Stimulated activated CD4-positive, alpha-beta T cell treated with anti-CD3 and anti-CD28 coated beads, TNF-alpha, amount 100 ng/mL, for 24 hours (primary cell): ENCODE data around the gene SCRN1.

Experiments
- DNase-seq, 3 experiments: peaks; one replicate each; pipeline ENCODE4 v3.0.0-alpha.2; 2020; ENCODE audit warnings: low read depth in 3 of 3

The SCRN1 gene

DNA sequence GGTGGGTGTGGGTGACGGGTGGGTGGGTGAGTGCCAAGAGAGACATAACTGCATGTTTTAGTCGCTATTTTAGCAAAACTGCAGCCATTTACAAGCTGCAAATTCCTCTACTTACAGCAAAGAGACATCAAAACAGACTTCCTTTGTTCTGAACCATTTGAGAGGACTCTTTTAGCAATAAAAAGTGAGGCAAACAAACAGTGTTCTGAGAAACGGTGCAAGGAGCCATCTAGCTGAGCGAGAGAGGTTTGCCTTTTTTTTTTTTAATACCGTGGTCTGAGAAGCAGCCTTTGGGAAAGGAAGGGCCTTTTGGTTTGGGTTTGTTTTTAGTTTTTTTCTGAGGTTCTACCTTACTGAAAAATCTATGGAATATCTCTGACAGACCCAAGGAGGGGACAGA, 62.9 kb downstream of the SCRN1 start:
- no peak for DNase-seq

DNA sequence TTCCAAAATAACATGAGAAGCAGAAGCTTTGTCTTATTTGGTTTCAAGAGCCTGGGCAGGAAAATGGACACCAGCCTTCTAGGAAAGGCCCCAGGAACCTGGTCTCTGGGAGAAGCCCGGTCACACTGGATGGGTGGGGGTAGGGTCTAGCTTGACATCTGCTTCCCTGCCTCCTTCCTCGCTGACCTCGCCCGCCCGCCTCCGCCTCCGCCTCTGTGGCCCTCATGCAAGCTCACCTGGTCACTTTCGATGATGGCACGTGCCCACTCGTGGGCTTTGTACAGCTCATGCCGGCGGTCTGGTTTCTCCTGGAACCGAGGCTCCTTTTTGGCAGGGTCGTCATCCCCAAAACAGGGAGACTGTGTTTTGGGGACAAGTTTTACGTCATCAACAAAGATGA, 63.4 kb downstream of the SCRN1 start:
- DNase-seq: no peak

- DNase-seq: no peak
These were observed 64.9 kb downstream of the SCRN1 start for GRCh38 chr7:29924684-29925083.

DNA sequence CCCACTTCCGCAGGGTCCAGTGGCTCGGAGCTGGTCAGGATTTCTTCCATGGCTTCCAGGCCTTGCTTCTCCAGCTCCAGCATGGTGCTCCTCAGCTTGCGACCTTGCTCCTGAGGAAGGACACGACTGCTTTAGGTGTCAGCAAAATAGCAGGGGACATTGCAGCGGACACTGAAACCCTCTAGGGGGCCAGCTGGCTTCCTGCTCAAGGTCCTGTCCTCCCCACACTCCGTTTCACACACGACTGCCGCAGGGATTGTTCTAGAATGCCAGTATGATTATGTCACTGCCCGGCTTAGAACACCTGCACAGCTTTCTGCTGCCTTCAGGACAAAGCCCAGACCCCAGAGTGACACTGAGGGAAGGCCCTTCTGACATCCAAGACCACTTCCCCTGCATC, 65.6 kb downstream of the SCRN1 start:
- no peak for DNase-seq

DNA sequence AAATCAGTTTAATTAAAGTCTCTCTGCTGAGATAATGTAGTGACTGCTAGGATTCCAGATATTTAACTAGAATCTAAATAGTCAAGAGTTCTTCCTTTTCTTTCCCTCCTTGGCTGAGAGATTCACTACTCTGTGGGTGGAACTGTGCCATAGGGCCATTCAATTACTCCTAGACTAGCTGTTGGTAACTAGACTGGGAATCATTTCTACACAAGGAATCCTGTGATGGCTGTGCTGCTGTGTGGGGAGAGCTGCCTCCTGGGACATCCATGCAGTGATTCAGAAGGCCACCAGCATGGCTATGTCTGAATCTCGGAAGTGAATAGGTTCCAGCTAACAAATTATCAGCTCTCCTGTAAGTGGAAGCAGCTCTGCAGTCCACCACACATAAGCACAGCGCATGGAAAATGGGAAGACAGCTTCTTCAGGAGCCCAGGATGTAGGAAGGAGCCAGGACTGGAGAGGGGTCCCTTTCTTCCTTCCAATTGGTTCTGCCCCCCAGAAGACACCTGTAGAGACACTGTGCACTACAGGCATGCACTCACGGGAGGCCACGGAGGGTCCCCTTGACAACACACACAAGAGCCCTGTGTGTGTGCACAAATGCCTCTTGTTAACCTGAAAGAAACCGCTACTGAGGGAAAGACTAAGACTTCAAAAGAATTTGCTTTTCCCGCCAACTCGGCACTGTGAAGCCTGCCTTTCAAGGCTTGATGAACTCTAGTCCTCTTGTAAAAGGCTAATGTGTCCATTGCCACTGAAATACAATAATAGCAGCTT, 66.5 kb downstream of the SCRN1 start:
- DNase-seq: no peak

DNA sequence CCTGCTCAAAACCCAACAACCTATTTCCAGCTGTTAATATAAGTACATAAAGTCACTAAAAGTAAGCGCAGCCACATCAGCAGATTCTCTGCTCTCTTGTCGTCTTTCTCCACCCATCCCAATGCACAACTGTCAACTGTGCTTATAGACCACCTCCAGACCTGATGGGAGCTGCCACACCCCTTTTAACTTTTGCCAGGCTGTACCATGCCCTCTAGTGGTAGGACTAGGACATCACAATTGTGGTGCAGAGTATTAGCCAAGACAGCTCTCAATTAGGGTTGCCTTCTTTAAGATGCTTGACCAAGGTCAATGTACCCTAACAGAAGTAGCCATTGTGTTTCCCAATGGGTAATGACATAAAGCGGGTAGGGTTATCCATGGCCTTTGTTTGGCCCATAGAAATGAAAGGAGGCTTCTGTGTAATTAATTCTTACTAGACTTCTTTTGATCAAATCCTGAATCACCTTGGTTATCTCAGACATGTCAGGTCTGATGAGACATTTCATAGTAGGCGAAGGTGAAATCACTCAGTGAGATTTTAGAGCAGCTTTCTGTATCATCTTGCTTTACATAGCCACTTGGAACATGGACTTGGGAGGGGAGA, 68.1 kb downstream of the SCRN1 start:
- DNase-seq: peak in 2 of 3 experiments; percentile 4 to 10

GRCh38 chr7:29920491-29920890, 69.1 kb downstream of the SCRN1 start:
- no peak for DNase-seq

- DNase-seq: no peak
These were observed 69.8 kb downstream of the SCRN1 start for GRCh38 chr7:29919790-29920189.

- DNase-seq: no peak
These were observed 70.8 kb downstream of the SCRN1 start for GRCh38 chr7:29918850-29919249.

DNA sequence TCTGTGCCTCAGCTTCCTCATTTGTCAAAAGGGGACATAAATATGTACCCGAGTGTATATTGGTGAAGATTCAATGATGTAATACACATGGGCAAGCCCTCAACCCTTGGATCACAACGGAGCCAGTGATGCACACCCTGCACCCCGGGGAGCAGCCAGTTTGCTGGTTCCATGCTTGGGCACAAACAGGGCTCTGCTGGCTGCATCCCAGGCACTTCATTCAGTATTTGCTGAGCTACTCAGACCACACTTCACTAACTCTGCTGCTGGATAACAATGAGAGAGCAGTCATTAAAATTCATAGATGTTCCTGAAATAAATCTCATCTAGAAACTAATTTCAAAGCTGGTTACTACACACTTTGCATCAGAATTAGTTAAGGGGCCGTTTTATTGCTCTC, 72.0 kb downstream of the SCRN1 start:
- no peak for DNase-seq

DNA sequence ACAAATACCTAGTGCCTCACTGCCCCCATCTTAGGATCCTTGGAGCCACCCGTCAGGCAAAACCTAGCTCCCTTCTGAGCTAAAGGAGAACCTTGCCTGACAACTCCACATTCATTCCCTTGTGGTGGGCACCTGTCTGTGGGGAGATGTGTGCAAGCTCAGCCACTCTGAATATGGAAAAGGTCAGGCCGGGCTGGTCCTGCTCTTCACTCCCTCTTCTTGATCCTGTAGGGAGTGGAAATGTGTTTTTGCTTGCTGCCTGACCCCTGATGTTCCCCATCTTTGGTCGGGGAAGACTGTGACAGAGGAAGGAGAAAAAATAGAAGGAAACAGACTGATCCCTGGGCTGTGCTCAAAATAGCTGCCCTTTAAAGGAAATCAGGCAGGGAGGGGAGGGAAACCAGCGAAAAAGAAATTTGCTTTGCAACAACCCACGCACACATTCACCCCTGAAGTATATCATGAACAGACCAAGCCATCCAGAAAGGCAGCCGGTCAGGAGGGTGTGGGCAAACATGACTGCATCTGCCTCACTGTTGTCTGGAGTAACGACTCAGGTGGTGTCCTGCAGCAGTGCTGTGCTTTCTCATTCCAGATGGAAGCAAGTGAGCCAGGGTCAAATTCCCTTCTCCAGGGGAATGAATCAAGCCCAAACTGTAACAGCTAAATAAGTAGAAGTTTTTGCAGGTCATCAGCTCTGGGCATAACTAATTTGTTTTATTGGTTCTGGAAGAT, 74.0 kb downstream of the SCRN1 start:
- no peak for DNase-seq

GRCh38 chr7:29914180-29914579, 75.4 kb downstream of the SCRN1 start:
- no peak for DNase-seq

GRCh38 chr7:29906200-29907022, 83.2 kb downstream of the SCRN1 start:
- DNase-seq: no peak

DNA sequence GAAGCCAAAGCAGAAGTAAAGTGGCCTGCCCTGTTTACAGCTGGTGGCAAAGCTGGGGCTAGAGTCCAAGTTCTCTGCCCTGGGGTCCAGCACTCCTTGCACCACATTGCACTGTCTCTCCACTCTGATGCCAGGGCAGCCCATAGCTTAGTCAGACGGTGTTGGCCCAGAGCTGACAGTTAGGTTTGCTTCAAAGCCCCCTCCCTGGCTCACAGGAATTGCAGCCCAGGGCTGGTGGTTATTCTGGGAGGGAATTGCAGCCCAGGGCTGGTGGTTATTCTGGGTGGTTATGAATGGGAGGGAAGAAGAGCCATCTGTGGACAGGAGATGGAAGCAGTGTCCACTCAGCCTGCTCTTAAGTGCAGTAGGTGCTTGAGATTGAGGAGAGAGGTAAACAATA, 88.9 kb downstream of the SCRN1 start:
- no peak for DNase-seq

GRCh38 chr7:29898301-29898700, 91.3 kb downstream of the SCRN1 start:
- DNase-seq: no peak

- no peak for DNase-seq
These were observed 92.8 kb downstream of the SCRN1 start for GRCh38 chr7:29896685-29897411.

- no peak for DNase-seq
These were observed 94.0 kb downstream of the SCRN1 start for GRCh38 chr7:29895559-29895958.

DNA sequence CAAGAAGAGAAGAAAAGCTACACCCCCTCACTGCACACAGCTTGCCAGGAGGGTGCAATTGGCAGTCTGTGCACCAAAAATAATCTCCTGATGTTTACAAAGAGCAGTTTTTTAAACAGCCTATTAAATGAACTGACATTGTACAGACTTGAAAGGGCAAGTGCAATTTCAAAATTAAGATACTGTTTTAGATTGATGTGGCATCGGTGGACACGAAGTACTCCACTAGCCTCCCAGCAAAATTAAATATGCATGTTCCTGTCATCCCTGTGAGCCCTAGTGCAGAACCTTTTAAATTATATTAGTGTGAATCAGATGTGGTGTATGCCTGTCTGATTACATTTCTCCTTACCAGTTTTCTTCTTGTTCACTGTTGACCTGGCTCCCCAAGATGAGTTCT, 95.3 kb downstream of the SCRN1 start:
- DNase-seq: no peak

DNA sequence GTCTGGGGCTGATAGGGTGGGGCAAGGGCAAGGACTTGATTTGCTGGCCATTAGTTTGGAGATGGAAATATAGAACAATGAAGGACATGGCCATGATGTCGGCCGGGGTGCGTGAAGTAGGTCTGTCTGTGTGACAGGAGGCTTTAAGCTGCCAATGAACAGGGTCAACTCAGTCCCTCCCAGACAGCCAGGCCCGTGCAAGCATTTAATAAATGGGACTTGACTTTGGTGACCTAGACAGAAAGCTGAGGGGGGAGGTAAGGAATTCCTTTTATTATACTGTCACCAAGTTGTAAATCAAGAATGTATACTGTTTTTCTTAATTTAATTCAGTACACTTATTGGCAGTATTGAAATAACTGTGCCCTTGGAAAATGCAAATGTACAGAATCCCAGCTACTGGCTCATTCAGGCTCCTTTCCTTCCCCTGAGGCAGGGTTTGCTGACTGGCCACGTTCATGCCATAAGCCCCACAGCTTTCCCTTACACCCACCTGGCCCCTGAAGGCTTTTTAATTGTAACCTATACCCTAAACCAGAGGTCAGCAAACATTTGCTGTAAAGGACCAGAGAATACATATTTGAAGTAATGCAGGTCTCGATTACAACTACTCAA, 96.1 kb downstream of the SCRN1 start:
- DNase-seq: no peak

DNA sequence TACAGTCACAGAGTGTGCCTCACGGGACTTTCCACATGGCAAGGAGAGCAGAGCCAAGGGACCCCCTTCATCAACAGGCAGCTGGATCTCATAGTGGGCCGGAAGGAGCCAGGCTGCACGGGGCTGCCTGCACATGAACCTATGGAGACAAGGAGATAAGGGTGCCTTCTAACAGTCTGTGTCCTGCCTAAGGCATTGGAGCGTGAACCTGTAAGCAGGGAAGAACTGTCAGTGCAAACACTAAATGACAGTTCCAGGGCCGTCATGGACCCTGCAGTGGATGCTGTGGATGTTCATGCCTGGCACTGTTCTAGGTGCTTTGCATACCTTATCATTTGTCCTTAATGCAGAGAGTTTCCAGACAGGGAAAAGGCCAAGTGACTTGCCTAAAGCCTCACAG, 97.4 kb downstream of the SCRN1 start:
- DNase-seq: no peak

DNA sequence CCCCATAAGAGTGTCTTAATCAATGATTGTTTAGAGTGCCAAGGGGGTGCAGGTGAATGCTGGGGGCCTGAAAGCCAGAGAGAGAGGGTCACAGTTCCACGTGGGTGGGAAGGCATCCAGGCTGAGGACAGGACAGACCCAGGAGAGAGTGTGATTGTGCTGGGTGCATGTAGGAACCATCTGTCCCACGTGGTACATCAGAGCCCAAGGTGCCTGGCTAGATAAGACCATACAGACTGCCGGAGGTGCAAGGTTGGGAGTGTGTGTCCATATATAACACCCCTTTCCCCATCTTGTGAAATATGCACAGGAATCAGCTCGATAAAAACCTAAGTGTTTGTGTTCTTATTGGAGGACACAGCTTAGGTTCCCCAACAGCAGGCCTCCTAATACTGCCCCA, 97.8 kb downstream of the SCRN1 start:
- DNase-seq: no peak
